Stimulated activated CD8-positive, alpha-beta memory T cell treated with anti-CD3 and anti-CD28 coated beads, Interleukin-7, amount 100 ng/mL, for 48 hours (primary cell): Measurements from ENCODE around the gene SLC17A7.
"Not testable (repeated sequence)": the region's sequence is repeated elsewhere in the genome, so short reads cannot be mapped to it uniquely, and the experiment has no call there.

Experiments used
- DNase-seq, 2 donors: peaks; one replicate each; pipeline ENCODE4 v3.0.0-alpha.2; 2020; ENCODE audit warnings: low read depth in 1 of 2; ENCODE audit errors: extremely low read depth in 1 of 2

SLC17A7 gene

GRCh38 chr19:49470615-49470978 is 29.3 kb upstream of the SLC17A7 start:
- no peak for DNase-seq

- peak; percentile 87 to 88 for DNase-seq
Observed at GRCh38 chr19:49469828-49470614, 28.7 kb upstream of the SLC17A7 start.

- peak; percentile 59 to 82 for DNase-seq
Observed at GRCh38 chr19:49468746-49469447, 27.6 kb upstream of the SLC17A7 start.

DNA sequence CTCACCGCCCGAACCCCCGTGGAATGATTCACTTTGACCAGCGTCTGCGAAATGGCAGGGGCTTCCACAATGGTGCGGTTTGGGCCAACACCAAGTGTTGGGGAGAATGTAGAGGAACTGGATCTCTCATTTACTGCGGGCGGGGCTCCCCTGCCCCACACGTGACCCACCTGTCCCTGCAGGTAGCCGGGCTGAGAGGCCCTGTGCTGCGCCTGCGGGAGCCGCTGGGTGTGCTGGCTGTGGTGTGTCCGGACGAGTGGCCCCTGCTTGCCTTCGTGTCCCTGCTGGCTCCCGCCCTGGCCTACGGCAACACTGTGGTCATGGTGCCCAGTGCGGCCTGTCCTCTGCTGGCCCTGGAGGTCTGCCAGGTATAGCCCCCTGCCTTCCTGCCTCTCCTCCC is 26.9 kb upstream of the SLC17A7 start:
- no peak for DNase-seq

DNA sequence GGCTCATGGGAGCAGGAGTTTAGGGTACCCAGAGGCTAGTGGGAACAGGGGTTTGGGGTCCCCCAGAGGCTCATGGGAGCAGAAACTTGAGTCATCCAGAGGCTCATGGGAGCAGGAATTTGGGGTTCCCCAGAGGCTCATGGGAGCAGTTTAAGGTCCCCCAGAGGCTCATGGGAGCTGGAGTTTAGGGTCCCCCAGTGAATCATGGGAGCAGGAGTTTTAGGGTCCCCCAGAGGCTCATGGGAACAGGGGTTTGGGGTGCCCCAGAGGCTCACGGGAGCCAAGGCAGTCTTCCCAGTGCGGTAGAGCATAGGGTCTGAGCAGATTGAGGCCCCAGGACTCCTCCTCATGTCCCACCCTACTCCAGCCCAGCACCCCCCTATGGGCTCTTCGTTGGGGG is 24.0 kb upstream of the SLC17A7 start:
- no peak for DNase-seq

DNA sequence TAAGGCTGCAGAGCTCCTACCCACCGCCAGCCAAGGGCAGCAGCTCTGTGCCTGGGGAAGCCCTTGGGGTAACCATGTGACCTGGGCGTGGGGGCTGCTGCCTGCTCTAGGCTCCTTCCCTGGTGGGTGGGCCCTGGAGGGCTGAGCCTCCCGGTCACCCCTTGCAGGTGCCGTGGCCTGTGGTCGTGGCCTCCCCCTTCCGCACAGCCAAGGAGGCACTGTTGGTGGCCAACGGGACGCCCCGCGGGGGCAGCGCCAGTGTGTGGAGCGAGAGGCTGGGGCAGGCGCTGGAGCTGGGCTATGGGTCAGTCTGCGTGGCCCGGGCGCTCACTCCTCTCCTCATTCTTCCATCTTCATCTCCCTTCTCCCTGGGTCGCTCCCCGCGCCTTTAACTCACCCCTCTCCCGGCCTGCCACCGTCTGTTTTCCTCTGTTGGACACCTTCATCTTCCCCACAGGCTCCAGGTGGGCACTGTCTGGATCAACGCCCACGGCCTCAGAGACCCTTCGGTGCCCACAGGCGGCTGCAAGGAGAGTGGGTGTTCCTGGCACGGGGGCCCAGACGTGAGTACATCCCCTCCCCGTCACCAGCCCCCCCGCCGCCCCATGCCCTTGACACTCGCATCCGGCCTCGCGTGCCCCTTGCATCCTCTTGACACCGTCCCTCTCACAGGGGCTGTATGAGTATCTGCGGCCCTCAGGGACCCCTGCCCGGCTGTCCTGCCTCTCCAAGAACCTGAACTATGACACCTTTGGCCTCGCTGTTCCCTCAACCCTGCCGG is 22.8 kb upstream of the SLC17A7 start:
- DNase-seq: no peak

DNA sequence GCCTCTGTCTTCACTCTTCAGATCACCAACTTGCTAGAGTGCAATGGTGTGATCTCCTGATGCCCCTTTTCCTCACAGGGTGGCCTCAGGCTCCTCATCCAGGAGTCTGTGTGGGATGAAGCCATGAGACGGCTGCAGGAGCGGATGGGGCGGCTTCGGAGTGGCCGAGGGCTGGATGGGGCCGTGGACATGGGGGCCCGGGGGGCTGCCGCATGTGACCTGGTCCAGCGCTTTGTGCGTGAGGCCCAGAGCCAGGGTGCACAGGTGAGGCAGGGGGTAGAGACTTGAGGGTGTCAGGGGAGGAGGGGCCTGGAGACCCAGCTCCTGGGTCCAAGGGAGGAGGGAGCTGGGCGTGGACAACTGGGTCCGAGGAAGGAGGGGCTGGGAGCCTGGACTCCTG is 21.2 kb upstream of the SLC17A7 start:
- no peak for DNase-seq

DNA sequence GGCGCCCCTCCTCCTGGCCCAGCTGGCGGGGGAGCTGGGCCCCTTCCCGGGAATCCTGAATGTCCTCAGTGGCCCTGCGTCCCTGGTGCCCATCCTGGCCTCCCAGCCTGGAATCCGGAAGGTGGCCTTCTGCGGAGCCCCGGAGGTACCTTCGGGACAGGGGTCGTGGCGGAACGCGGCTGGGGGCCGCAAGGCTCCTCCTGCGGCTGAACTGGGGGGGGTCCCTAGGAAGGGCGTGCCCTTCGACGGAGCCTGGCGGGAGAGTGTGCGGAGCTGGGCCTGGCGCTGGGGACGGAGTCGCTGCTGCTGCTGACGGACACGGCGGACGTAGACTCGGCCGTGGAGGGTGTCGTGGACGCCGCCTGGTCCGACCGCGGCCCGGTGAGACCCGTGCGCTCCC is 20.3 kb upstream of the SLC17A7 start:
- no peak for DNase-seq

GRCh38 chr19:49461130-49461529 is 19.8 kb upstream of the SLC17A7 start:
- DNase-seq: not testable (repeated sequence)

DNA sequence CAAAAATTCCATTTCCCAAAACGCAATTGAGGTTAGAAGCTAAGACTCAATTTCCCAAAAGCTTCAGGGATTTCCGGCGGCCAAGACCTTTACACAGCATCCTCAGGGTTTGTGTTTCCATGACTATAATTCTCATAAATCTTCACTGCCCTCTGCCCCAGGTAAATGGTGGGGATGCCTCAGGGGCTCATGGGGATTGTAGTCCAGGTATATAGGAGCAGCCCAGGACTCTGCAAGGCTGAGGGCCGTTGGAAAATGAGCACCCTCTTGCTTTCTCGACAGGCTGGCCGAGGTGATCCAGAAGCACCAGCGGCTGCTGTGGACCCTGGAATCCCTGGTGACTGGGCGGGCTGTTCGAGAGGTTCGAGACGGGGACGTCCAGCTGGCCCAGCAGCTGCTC is 18.1 kb upstream of the SLC17A7 start:
- no peak for DNase-seq

DNA sequence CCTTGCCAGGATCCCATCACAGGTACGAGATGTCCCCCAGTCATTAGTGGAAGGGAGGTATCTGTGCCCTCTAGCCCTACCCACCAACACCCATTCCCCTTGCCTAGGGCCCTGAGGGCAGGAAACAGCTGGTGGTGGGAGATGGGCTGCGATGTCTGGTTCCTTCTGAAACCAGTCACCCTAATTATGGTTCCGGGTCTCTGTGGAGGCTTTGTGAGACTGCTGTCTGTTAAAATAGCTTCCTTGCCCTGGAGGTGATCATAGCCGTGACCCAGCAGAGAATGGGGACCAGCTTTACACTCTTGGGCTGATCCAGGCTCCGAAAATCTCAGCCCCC is 17.2 kb upstream of the SLC17A7 start:
- DNase-seq: no peak

DNA sequence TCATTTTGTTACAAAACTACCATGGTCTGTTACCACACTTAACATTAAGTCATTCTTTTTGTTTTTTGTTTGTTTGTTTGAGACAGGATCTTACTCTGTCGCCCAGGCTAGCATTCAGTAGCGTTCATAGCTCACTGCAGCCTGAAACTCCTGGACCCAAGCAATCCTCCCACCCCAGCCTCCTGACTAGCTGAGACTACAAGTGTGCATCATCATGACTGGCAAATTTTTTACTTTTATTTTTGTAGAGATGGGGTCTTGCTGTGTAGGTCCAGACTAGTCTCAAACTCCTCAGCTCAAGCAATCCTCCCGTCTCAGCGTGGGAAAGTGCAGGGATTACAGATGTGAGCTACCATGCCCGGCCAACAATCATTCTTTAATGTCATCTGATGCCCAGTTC is 15.0 kb upstream of the SLC17A7 start:
- DNase-seq: no peak

GRCh38 chr19:49455773-49456172 is 14.4 kb upstream of the SLC17A7 start:
- DNase-seq: no peak

GRCh38 chr19:49453757-49454240 is 12.5 kb upstream of the SLC17A7 start:
- DNase-seq: no peak

DNA sequence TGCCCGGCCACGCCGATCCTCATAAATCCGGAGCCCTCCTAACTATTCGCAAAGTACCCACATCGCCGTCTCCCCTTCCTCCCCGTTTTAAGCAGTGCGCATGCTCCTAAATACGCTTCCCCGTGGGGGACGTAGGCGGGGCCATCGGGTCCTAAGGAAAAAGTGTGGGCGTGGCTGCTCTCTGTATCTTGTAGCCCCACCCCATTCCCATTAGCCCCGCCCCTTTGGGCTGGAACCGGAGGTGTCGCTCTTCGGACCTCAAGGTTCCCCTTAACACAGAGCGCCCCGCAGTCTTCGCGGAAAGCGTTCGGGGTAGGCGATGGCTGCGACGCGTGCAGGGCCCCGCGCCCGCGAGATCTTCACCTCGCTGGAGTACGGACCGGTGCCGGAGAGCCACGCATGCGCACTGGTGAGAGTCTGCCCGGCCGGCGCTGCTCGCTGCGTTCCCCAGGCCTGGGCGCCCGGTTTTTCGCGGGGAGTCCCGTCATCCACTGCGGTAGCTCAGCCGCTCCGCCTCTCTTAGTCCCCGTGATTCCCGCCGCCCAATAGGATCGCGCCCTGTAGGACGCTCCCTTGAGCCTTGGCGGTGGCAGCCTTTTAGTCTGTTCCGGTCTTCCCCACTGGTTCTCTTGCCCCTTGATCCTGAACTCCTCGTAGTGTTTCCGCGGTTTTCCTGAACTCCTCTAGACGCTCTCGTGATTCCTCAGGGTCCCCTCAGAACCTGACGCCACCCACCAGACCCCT is 11.9 kb upstream of the SLC17A7 start, which contains the start of gene ALDH16A1:
ALDH16A1 (plus strand) TSS at position 213 of the 744 bp plus-strand sequence; CDS start at position 320, 107 bp downstream.
- peak; percentile 94 to 96 for DNase-seq

GRCh38 chr19:49451430-49452181 is 10.3 kb upstream of the SLC17A7 start, which contains the start of gene PIH1D1:
TSS of gene PIH1D1 (minus strand) at chr19:49451814. CDS start at chr19:49451574, 240 bp downstream.
- peak; percentile 86 to 95 for DNase-seq

- DNase-seq: no peak
Observed at GRCh38 chr19:49450405-49450804, 9.1 kb upstream of the SLC17A7 start.

GRCh38 chr19:49448432-49448786 is 7.1 kb upstream of the SLC17A7 start:
- no peak for DNase-seq

DNA sequence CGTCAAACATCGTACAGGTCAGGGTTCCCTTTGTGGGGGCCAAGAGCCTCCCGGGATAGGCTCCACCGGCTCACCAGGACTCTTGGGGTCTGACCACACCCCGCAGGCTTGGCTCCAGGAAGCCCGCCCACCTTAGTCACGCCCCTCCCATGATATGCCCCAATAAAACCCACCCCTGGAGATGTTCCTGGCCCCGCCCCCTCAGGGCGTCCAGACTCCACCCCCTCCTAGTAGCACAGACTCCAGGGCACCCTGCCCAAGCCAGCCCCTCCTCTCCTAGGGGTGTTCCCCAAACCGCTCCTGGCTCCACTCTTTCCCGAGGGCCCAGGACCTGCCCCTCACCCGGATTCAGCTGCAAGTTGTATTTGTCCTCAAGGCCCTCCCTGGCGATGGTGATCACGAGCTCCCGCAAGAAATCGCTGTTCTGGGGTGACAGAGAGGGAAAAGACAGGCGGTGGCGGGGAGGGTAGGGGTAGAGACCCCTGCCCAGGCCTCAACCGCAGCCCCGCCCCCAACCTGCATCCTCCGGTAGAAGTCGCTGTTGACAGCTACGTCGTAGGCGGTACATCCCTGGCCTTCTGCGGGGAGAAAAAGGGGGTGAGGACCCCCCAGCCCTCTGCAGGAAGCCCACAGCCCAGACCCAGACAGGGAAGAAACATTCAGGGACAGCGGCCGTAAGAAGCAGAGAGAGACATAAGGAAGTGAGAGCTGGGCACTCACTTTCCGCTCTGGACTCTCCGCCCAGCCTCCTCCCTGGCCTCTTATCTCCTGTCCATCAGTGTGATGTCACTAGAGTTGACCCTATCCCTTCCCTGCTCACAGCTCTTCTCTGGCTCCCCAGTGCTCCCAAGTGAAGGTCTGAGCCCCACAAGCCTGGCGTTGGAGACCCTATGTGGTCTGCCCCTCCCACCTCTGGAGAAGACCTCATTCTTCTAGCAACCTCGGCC is 6.4 kb upstream of the SLC17A7 start:
- no peak for DNase-seq
